VCaP (cell line): Measurements from ENCODE around the gene RBMS3.

ENCODE experiments used
- H3K27ac ChIP-seq: fragments of 450-650 bp; 2 replicates; pipeline ENCODE4 v1.5.1; 2017
- CTCF ChIP-seq: fragments of 450-650 bp; conservative IDR thresholded peaks from 2 replicates; pipeline ENCODE4 v1.5.1; 2017; ENCODE audit warnings: mild to moderate bottlenecking, moderate library complexity

The RBMS3 gene

GRCh38 chr3:29853841-29854397, 573.0 kb downstream of the RBMS3 start:
- no peak overlapping the region for H3K27ac ChIP-seq
- no peak for TF ChIP-seq CTCF

- no peak overlapping the region for H3K27ac ChIP-seq
- no peak for TF ChIP-seq CTCF
These were observed 574.0 kb downstream of the RBMS3 start for GRCh38 chr3:29854821-29855220.

- H3K27ac ChIP-seq = no peak overlapping the region
- no peak for TF ChIP-seq CTCF
These were observed 578.9 kb downstream of the RBMS3 start for GRCh38 chr3:29859726-29860270.

GRCh38 chr3:29864809-29865208, 583.9 kb downstream of the RBMS3 start:
- TF ChIP-seq CTCF = no peak

GRCh38 chr3:29868543-29869101, 587.8 kb downstream of the RBMS3 start:
- no peak overlapping the region for H3K27ac ChIP-seq
- no peak for TF ChIP-seq CTCF

More at GRCh38 chr3:29864809-29865208, 583.9 kb downstream of the RBMS3 start:
- H3K27ac ChIP-seq = no peak overlapping the region

- H3K27ac ChIP-seq = no peak overlapping the region
- TF ChIP-seq CTCF = no peak
These were observed 589.3 kb downstream of the RBMS3 start for GRCh38 chr3:29870136-29870535.

GRCh38 chr3:29871087-29871486, 590.2 kb downstream of the RBMS3 start:
- TF ChIP-seq CTCF = peak; percentile 47
- no peak overlapping the region for H3K27ac ChIP-seq
